ENCODE results near the gene ALDH9A1.
"Not testable (repeated sequence)": the region's sequence is repeated elsewhere in the genome, so short reads cannot be mapped to it uniquely, and the experiment has no call there.

The ALDH9A1 gene

GRCh38 chr1:165697881-165698760, at the start of gene ALDH9A1:
ALDH9A1 (minus strand) TSS chr1:165698562; CDS start chr1:165698558, 4 bp downstream.
- peak; percentile 81 for DNase-seq (ENCODE audit: low read depth)

- no peak for DNase-seq (ENCODE audit: low read depth)
Measured at GRCh38 chr1:165747632-165748447, 49.5 kb upstream of the ALDH9A1 start.

DNA sequence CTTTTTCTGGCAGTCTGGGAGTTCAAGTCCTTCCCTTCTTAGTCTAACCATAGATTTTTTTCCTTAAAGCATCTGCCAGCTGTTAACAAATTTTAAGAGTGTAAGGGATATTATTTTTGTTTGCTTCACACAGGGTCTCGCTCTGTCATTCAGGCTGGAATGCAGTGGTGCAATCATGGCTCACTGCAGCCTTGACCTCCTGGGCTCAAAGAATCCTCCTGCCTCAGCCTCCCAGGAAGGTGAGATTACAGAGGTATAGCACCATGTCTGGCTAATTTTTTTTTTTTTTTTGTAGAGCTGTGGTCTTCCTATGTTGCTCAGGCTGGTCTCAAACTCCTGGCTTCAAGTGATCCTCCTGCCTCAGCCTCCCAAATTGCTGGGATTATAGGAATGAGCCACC, 46.6 kb upstream of the ALDH9A1 start:
- not testable (repeated sequence) for DNase-seq (ENCODE audit: low read depth)

GRCh38 chr1:165742194-165742593, 43.8 kb upstream of the ALDH9A1 start:
- DNase-seq (ENCODE audit: low read depth) = no peak

GRCh38 chr1:165738794-165739193, 40.4 kb upstream of the ALDH9A1 start:
- DNase-seq (ENCODE audit: low read depth) = no peak

DNA sequence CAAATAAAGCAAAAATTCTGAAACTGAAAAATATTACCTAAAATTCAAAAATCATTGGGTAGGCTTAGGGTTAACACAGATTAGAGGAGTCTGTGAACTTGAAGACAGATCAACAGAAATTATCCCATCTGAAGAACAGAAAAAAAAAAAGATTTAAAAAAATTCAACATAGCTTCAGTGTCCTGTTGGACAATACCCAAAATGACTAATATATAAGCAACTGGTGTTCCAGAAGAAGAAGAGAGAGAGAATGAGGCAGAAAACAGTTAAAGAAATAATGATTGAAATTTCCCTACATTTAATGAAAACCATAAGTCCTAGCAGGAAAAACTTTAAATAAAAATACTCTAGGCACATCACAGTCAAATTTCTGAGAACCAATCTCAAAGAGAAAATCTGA, 38.8 kb upstream of the ALDH9A1 start:
- DNase-seq (ENCODE audit: low read depth) = no peak

- DNase-seq (ENCODE audit: low read depth) = no peak
Measured at GRCh38 chr1:165734906-165735305, 36.5 kb upstream of the ALDH9A1 start.

DNA sequence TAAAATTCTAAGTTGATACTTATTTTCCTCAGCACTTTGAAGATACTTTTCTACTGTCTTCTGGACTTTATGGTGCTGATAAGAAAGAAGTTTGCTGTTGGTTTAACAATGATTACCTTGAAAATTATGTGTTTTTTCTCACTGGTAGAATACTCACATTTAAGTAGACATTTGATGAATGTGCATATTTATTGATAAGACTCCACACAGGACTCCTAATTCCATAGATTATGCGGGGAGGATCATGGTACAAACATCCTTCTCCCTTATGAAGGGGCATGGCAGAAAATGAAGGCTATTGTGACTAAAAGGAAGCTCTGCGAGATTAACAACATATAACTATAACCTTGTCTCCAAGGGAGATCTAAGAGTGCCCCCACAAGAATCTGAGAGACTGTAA, 28.5 kb upstream of the ALDH9A1 start:
- no peak for DNase-seq (ENCODE audit: low read depth)

DNA sequence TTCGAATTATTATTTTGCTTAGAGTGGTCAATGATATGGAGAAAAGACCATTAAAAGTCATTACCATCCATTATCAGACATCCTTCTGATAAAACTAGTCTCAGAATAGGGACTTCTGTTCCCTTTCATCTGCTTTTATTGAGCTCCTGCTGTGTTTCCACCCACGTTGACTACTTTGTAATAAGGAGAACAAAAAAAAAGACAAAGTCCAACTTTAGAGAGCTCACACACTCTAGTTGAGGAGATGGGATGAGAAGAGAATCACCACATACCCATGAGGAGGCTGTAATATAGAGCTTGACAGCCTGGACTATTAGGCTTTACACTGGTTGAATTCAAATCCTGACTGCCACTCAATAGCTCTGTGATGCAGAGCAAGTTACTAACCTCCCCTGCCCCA, 27.8 kb upstream of the ALDH9A1 start:
- DNase-seq (ENCODE audit: low read depth) = no peak

DNA sequence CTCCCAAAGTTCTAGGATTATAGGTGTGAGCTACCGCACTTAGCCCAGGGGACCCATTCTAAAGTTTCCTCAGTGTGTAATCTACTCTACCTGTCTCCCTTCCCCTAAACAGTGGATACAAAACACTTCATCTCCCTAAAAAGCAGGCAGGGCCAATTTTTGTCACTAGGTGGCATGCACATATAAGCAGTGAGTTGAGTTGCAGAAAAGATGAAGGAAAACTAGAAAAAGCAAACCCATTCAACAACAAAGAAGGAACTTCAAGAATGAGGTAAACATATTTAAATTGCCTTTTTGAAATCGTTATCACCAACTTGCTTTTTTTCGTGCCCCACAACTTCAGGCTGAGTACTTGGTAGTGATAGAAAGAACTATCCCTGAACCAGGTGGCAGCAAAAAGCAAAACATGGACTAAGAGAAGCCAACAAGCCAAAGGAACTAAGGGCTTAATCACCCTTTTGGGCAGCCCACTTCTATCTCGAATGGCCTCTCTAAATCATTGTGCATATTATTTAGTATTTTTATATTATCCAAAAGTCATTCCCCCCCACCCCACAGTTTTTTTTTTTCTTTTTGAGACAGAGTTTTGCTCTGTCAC, 19.7 kb upstream of the ALDH9A1 start:
- no peak for DNase-seq (ENCODE audit: low read depth)

DNA sequence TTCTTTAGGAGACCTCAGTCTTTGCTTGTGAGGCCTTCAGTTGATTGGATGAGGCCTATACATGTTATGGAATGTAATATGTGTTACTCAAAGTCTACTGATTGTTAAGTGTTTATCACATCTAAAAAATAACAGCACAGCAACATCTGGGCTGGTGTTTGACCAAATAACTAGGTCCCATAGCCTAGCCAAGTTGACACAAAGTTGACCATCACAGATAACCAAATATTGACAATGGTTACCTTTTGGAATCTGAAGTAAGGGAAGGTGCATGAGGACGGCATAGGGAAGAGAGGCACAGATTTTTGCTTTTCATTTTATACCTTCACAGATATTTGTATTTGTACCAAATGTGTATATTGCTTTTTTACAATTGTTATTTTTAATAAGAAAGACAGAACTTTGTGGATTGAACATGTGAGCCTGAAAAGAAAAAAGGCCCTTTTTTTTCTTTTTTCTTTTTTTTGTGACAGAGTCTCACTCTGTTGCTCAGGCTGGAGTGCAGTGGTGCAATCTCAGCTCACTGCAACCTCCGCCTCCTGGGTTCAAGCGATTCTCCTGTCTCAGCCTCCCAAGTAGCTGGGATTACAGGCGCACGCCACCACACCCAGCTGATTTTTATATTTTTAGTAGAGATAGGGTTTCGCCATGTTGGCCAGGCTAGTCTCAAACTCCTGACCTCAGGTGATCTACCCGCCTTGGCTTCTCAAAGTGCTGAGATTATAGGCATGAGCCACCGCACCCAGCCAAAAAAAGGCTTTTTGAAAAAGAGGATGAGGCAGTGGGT, 18.1 kb upstream of the ALDH9A1 start:
- DNase-seq (ENCODE audit: low read depth) = not testable (repeated sequence)

DNA sequence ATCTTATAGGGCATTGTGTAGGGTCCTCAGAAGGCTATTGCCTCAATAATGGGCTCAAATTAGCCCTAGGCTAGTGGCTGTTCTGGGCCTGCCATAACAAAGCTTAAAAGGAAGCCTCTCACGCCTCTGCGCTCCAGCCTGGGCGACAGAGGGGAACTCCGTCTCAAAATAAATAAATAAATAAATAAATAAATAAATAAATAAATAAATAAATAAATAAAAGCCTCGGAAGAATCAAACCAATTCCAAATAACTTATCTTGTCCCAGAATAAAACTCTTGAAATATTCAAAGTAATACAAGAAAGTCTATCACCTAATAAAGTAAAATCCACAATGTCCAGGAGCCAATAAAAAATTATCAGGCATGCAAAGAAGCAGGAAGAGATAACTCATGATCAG, 14.4 kb upstream of the ALDH9A1 start:
- no peak for DNase-seq (ENCODE audit: low read depth)

DNA sequence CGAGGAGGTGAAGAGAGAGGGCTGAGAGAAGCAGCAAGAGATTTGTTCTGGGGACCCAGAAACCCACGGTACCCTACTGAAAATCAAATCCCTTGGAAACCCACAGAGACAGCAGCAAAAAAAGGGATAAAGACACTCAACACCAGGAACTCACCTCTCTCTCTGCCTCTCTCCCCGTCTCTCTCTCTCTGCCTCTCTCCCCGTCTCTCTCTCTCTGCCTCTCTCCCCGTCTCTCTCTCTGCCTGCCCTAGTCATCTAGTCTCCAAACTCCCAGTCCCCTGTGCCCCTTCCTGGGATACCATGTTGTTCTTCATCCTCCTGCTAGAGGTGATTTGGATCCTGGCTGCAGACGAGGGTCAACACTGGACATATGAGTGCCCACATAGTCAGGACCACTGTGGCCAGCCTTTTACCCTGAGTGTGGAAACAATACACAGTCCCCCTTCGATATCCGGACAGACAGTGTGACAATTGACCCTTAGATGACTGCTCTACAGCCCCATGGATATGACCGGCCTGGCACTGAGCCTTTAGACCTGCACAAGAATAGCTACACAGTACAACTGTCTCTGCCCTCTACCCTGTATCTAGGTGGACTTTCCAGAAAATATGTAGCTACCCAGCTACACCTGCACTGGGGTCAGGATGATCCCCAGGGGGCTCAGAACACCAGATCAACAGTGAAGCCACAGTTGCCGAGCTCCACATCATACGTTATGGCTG, 9.8 kb upstream of the ALDH9A1 start:
- no peak for DNase-seq (ENCODE audit: low read depth)

GRCh38 chr1:165703648-165704047, 5.3 kb upstream of the ALDH9A1 start:
- DNase-seq (ENCODE audit: low read depth) = no peak

- not testable (repeated sequence) for DNase-seq (ENCODE audit: low read depth)
Measured at GRCh38 chr1:165701922-165702321, 3.6 kb upstream of the ALDH9A1 start.

- no peak for DNase-seq (ENCODE audit: low read depth)
Measured at GRCh38 chr1:165699577-165699976, 1.2 kb upstream of the ALDH9A1 start.

GRCh38 chr1:165698761-165699052, 345 bp upstream of the ALDH9A1 start:
- no peak for DNase-seq (ENCODE audit: low read depth)

GRCh38 chr1:165697491-165697880, 876 bp downstream of the ALDH9A1 start:
- no peak for DNase-seq (ENCODE audit: low read depth)

DNA sequence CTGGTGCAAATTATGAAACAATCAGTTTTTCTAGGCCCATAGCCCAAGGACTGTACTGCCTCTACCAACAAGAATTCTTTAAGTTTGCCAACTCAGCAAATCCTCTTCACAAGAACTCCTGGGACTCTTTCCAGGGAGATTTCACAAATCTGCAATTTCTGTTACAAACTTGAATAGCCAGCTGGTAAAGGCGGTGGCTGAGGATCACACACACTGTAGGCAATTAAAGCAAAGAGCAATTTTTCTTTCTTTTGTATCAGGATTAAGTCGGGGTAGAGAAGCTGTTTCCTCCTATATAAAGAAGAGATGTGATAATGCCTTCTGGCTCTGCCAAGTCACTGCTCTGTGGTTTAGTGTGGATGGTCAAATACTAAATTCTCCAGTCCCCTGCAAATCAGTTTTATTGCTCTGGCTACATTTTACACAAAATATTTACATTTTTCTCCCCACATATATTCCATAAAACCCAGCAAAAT, 1.7 kb downstream of the ALDH9A1 start:
- no peak for DNase-seq (ENCODE audit: low read depth)

DNA sequence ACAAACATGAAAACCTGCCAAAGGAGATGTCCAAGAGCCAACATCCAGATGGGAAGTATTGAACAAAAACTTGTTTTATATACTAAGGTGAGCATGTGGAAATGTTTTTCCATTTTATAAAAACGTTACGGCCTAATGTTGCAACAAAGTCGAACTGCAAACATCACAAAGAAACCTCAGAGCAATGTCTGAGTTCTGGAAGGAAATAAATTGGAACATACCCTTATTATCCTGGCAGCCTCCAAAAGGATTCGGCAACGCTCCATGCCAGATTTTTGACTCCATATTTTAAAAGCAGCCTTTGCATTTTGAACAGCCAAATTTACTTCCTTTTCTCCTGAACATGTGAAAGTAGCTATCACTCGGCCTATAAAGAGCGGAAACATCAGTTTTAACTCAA, 3.3 kb downstream of the ALDH9A1 start:
- no peak for DNase-seq (ENCODE audit: low read depth)

- no peak for DNase-seq (ENCODE audit: low read depth)
Measured at GRCh38 chr1:165688046-165688445, 10.3 kb downstream of the ALDH9A1 start.
